CD4-positive, CD25-positive, alpha-beta regulatory T cell (primary cell): ENCODE data around the gene TM2D3. TPM values are rescaled to one million over a fixed set of nuclear protein-coding genes. Genes with fewer than 3 reads are reported as not detected.

Experiments used
- ATAC-seq, 2 donors: fragments of 150-1000 bp; cut with Tn5 transposase; one replicate each; pipeline ENCODE4 v1.10.0; 2021; ENCODE audit warnings: low read depth in 2 of 2, moderate number of reproducible peaks in 2 of 2, moderate library complexity in 1 of 2
- DNase-seq, 3 donors: peaks; one replicate each; pipeline versions ENCODE4 v3.0.0 to v3.0.0-alpha.2; 2012 to 2022; ENCODE audit warnings: mixed read lengths in 1 of 3
- H3K27ac ChIP-seq: one replicate; pipeline ENCODE4 v1.7.0; 2013; ENCODE audit warnings: mild to moderate bottlenecking, low read length; ENCODE audit not compliant: insufficient read depth, poor library complexity, severe bottlenecking
- H3K27me3 ChIP-seq: one replicate; pipeline ENCODE4 v1.7.0; 2013; ENCODE audit warnings: low read length; ENCODE audit not compliant: control insufficient read depth, insufficient read depth
- H3K36me3 ChIP-seq: one replicate; pipeline ENCODE4 v1.7.0; 2013; ENCODE audit warnings: mild to moderate bottlenecking, low read length, moderate library complexity; ENCODE audit not compliant: control insufficient read depth, insufficient read depth
- H3K4me1 ChIP-seq: 2 replicates; pipeline ENCODE4 v1.7.0; 2013; ENCODE audit warnings: mild to moderate bottlenecking, low read length; ENCODE audit not compliant: insufficient read depth, control insufficient read depth, poor library complexity, severe bottlenecking
- H3K4me3 ChIP-seq: one replicate; pipeline ENCODE4 v1.7.0; 2013; ENCODE audit warnings: low read depth, mild to moderate bottlenecking, low read length, moderate library complexity
- H3K9me3 ChIP-seq, 2 experiments: 1 replicate in 1 of 2; 2 replicates in 1 of 2; pipeline ENCODE4 v1.7.0; 2013; ENCODE audit warnings: low read length in 2 of 2, mild to moderate bottlenecking in 1 of 2, moderate library complexity in 1 of 2; ENCODE audit not compliant: control insufficient read depth in 2 of 2
- H3K27ac Mint-ChIP-seq, 3 donors: one replicate each; pipeline ENCODE4 v1.8.0; 2020 to 2022; ENCODE audit warnings: mild to moderate bottlenecking in 3 of 3, mixed read lengths in 3 of 3, moderate library complexity in 2 of 3
- H3K27me3 Mint-ChIP-seq: one replicate; pipeline ENCODE4 v1.8.0; 2022; ENCODE audit warnings: mild to moderate bottlenecking, mixed read lengths
- H3K36me3 Mint-ChIP-seq: one replicate; pipeline ENCODE4 v1.8.0; 2020; ENCODE audit warnings: mixed read lengths
- H3K4me1 Mint-ChIP-seq, 4 donors: one replicate each; pipeline ENCODE4 v1.8.0; 2020 to 2022; ENCODE audit warnings: mixed read lengths in 4 of 4, mild to moderate bottlenecking in 1 of 4
- H3K4me3 Mint-ChIP-seq, 4 donors: one replicate each; pipeline ENCODE4 v1.8.0; 2020 to 2022; ENCODE audit warnings: mild to moderate bottlenecking in 4 of 4, mixed read lengths in 4 of 4, moderate library complexity in 3 of 4
- H3K9me3 Mint-ChIP-seq, 7 donors: one replicate each; pipeline ENCODE4 v1.8.0; 2020 to 2022; ENCODE audit warnings: mixed read lengths in 7 of 7, mild to moderate bottlenecking in 3 of 7, moderate library complexity in 2 of 7
- polyA plus RNA-seq, 4 donors: library from polyadenylated mRNA; unstranded; fragments of 300-500 nt; fragmentation: Illumina TruSeq; gene quantifications; one replicate each; pipeline ENCODE4 v1.2.3, GENCODE V29; 2021
- total RNA-seq: library from RNA; stranded (reverse); gene quantifications from one replicate; pipeline ENCODE4 v1.2.3, GENCODE V29; 2022

Gene TM2D3
- total and polyA plus RNA-seq, 5 donors from 2014 or later: 30.9 to 85.4 (median 43.6) TPM

DNA sequence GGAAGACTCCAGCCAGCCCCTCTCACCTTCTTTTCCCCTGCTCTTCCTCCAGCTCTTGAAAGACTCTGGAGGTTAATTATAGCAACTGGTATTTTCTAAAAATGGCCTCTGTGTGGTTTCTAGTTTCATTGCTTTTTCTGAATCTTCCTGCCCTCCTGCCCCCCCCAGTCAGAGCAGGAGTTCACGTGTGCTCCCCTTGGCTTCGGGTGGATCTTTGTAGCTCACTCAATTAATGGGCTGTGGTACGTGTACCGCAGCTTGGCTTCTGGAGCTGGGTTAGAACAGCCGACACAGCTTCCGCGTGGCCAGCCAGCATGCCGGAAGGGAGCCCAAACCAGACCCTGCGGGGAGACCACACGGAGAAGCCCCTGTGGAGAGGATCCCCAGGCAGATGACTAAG, 31.5 kb downstream of the TM2D3 start:
- ATAC-seq: no peak
- H3K27ac Mint-ChIP-seq: peak overlapping the region in 1 of 3 donors; percentile 18
- peaks cover 0 to 3% (median 0%) of the 10 kb centered on the region in 7 donors for H3K9me3 Mint-ChIP-seq
- H3K27me3 Mint-ChIP-seq: no peaks in the 10 kb centered on the region
- peaks cover 12 to 29% (median 22%) of the 10 kb centered on the region in 4 donors for H3K4me1 Mint-ChIP-seq
- no peak overlapping the region for H3K4me3 ChIP-seq
- H3K4me1 ChIP-seq: no peaks in the 10 kb centered on the region
- peaks cover 25% of the 10 kb centered on the region for H3K36me3 ChIP-seq
- no peaks in the 10 kb centered on the region for H3K27me3 ChIP-seq
- no peak for DNase-seq
- H3K27ac ChIP-seq: no peak overlapping the region
- no peak overlapping the region for H3K4me3 Mint-ChIP-seq
- H3K36me3 Mint-ChIP-seq: peaks cover 38% of the 10 kb centered on the region
- H3K9me3 ChIP-seq: no peaks in the 10 kb centered on the region

DNA sequence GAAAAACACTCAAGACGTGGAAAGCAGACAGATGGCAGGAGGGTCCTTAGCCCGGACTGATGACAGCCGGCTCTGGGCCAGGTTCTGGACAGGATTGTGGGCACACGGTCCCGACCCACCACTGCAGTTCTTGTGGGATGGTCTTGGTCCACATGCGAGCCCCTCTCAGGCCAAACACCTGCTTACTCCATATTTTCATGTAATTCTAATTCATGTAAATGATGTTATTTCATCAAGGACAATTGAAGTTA, 32.6 kb downstream of the TM2D3 start:
- no peak overlapping the region for H3K27ac Mint-ChIP-seq
- H3K4me1 ChIP-seq: no peaks in the 10 kb centered on the region
- no peak for DNase-seq
- H3K9me3 ChIP-seq: no peaks in the 10 kb centered on the region
- H3K27ac ChIP-seq: no peak overlapping the region
- no peaks in the 10 kb centered on the region for H3K27me3 ChIP-seq
- H3K4me1 Mint-ChIP-seq: peaks cover 12 to 23% (median 22%) of the 10 kb centered on the region in 4 donors
- no peak for ATAC-seq
- peaks cover 0 to 3% (median 0%) of the 10 kb centered on the region in 7 donors for H3K9me3 Mint-ChIP-seq
- H3K36me3 Mint-ChIP-seq: peaks cover 34% of the 10 kb centered on the region
- H3K4me3 ChIP-seq: no peak overlapping the region
- H3K27me3 Mint-ChIP-seq: no peaks in the 10 kb centered on the region
- no peak overlapping the region for H3K4me3 Mint-ChIP-seq
- peaks cover 17% of the 10 kb centered on the region for H3K36me3 ChIP-seq

DNA sequence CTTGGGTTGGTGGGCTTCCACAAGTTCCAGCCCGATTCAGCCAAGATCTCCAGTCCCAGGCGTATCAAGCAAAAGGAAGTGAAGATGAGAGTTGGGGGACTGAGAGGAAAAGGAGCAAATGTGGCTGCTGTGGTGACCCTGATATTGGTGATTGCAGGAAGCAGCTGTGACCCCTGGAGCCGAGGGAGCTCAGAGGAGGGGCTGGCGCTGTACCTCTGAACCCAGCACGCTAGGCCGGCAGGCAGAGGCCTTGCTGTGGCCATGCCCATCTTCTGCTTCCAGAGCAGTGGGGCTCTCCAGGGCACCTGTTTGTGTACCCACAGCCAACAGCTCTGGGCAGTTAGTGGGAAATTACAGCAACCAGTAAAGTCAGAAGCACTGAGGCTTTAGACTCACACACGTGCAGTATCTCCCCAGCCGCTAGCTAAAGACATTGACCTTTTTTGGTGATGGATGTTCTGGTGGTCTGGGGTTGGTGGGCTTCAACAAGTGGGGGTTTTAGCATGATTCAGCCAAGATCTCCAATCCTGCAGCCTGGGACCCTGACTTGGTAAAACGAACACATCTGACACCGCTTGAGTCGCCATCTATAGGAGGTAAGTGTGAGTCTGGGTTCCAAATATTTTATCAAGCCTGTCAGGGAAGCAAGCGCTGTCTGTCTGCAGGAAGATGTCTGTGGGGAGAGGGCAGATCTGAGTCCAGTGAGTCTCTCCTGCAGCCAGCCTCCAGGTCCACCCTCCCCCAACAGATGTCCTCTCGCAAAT, 33.1 kb downstream of the TM2D3 start:
- Histone ChIP-seq H3K27ac (no peak overlapping the region), H3K4me1 (no peaks in the 10 kb centered on the region), H3K36me3 (peaks cover 15% of the 10 kb centered on the region), H3K9me3 (no peaks in the 10 kb centered on the region), H3K27me3 (no peaks in the 10 kb centered on the region), H3K4me3 (no peak overlapping the region)
- peaks cover 0 to 3% (median 0%) of the 10 kb centered on the region in 7 donors for H3K9me3 Mint-ChIP-seq
- no peak for ATAC-seq
- H3K36me3 Mint-ChIP-seq: peaks cover 29% of the 10 kb centered on the region
- no peak overlapping the region for H3K4me3 Mint-ChIP-seq
- no peak overlapping the region for H3K27ac Mint-ChIP-seq
- DNase-seq: no peak
- no peaks in the 10 kb centered on the region for H3K27me3 Mint-ChIP-seq
- peaks cover 12 to 23% (median 19%) of the 10 kb centered on the region in 4 donors for H3K4me1 Mint-ChIP-seq

DNA sequence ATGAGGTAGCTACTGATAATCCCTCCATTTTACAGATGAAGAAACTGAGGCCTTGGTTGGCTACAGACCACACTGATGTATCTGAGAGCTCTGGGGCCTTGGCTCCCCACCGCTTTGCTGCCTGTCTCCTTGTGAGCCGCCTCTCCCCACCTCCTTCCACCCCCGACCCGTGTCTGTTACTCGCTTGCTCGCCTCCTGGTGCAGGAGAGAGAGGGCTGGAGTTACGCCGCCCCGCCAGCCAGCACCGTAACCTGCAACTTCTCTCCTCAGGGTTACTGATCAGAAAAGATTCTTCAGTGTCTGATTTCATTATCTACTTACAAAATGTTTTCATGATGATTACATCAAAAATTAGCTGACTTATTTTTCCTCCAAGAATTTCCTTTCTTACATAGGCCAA, 34.1 kb downstream of the TM2D3 start:
- no peaks in the 10 kb centered on the region for H3K9me3 Mint-ChIP-seq

DNA sequence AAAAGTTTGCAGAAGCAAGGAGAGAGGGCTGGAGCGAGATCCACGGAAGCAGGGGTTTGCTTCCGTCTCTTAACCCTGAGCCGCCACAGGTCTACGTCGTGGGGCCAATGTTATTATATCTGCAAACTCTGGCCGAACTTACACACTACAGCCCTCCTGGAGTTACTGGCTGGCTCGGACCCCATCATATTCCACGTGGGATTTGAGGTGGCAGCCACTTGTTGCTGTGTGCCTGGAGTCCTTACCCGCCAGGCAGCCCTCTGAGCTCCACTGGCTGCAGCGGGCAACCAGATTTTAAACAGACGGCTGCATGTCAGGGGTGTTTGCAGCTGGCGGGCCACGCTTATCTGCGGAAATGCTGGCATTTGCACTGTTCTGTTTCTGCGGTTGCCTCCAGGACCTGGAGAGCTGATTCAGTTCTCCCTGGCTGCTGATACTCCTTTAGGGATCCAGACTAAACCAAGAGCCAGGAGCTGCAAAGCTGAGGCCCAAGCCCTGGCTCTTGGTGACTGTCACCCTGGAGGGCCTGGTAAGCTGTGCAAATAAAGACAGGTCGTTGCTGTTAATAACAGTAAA, 34.7 kb downstream of the TM2D3 start:
- H3K4me1 ChIP-seq: no peaks in the 10 kb centered on the region
- H3K4me3 ChIP-seq: no peak overlapping the region
- no peak for DNase-seq
- no peaks in the 10 kb centered on the region for H3K9me3 Mint-ChIP-seq
- H3K27me3 Mint-ChIP-seq: no peaks in the 10 kb centered on the region
- H3K9me3 ChIP-seq: no peaks in the 10 kb centered on the region
- H3K36me3 Mint-ChIP-seq: peaks cover 18% of the 10 kb centered on the region
- H3K27ac ChIP-seq: no peak overlapping the region
- H3K4me1 Mint-ChIP-seq: peaks cover 7 to 12% (median 9%) of the 10 kb centered on the region in 4 donors
- no peak overlapping the region for H3K4me3 Mint-ChIP-seq
- ATAC-seq: no peak
- H3K27me3 ChIP-seq: no peaks in the 10 kb centered on the region
- H3K36me3 ChIP-seq: peaks cover 11% of the 10 kb centered on the region
- peak overlapping the region in 1 of 3 donors; percentile 14 for H3K27ac Mint-ChIP-seq

More for the DNA sequence above, 34.1 kb downstream of the TM2D3 start:
- Mint-ChIP-seq H3K27ac (peak overlapping the region in 1 of 3 donors; percentile 89), H3K4me1 (peaks cover 7 to 14% (median 13%) of the 10 kb centered on the region in 4 donors), H3K27me3 (no peaks in the 10 kb centered on the region), H3K36me3 (peaks cover 21% of the 10 kb centered on the region), H3K4me3 (no peak overlapping the region)
- H3K36me3 ChIP-seq: peaks cover 11% of the 10 kb centered on the region
- no peaks in the 10 kb centered on the region for H3K4me1 ChIP-seq
- no peak for ATAC-seq
- no peaks in the 10 kb centered on the region for H3K27me3 ChIP-seq
- no peak for DNase-seq
- no peaks in the 10 kb centered on the region for H3K9me3 ChIP-seq
- H3K4me3 ChIP-seq: no peak overlapping the region
- H3K27ac ChIP-seq: no peak overlapping the region

DNA sequence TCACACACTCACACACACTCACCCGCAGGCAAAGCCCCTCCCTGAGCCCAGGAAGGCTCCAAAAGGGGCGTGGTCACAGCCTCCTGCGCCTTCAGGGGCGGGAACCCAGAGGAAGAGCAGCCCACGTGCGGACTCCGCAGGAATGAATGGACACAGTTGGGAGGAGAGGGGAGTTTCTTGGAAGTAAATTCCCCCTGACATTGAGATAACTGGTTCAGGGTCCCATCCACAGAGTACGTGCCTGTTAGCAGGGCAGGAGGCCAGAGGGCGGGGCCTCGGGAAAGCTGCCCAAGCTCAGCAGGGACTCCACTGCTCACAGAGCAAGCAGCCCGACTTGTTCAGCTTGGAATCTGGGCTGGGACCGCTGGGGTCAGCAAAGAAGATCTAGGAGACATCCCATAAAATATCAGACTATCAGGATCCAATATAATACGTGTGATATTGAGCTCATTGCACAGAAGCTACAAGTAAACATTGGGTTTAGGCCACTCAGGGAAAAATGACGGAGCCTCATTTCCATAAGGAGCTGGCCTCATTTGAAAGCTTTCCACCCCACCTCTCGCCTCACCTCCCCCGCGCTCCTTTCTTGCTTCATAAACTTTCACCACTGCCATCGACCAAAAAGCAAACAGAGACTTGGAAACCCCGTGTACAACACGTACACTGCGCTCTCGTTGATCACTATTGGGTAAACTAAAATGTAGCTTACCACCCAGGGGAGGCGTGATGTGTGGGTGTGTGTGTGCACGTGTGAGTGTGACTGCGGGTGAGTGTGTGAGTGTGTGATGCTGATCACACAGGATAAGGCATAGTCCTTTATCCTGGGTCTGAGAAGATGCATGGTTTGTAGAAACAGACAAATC, 36.0 kb downstream of the TM2D3 start:
- Mint-ChIP-seq H3K9me3 (no peaks in the 10 kb centered on the region), H3K27me3 (peaks cover 4% of the 10 kb centered on the region), H3K36me3 (peaks cover 8% of the 10 kb centered on the region), H3K4me1 (peaks cover 0 to 6% (median 1%) of the 10 kb centered on the region in 4 donors), H3K27ac (peak overlapping the region in 1 of 3 donors; percentile 14), H3K4me3 (peak overlapping the region in 1 of 4 donors; percentile 43)
- Histone ChIP-seq H3K9me3 (no peaks in the 10 kb centered on the region), H3K4me1 (no peaks in the 10 kb centered on the region), H3K27ac (no peak overlapping the region), H3K27me3 (no peaks in the 10 kb centered on the region), H3K36me3 (peaks cover 5% of the 10 kb centered on the region), H3K4me3 (no peak overlapping the region)
- DNase-seq: no peak
- ATAC-seq: no peak

DNA sequence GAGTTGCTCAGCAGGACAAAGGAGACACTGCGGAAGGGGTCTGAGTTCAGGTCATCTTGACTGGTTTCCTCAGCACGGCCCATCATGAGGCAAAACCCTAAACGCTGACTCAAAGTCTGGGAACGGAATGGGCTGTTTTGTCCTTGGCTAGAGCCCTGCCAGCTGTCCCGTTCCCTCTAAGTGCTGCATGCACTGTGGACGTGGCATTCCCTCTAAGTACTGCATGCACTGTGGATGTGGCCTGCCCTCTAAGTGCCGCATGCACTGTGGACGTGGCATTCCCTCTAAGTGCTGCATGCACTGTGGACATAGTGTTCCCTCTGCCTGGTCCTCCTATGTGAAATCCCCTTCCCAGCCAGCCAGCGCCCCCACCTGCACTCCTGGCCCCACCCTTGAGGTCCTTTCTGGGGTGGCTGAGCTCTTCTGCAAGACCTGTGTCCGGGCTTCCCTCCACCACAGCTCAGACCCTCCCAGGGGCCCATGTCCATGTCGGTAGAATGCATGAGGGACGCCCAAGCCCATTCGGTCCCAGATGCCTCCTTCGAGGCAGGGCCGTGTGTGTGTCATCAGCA, 36.7 kb downstream of the TM2D3 start:
- Mint-ChIP-seq H3K9me3 (no peaks in the 10 kb centered on the region), H3K4me3 (no peak overlapping the region), H3K27ac (no peak overlapping the region), H3K27me3 (peaks cover 4% of the 10 kb centered on the region), H3K36me3 (peaks cover 8% of the 10 kb centered on the region), H3K4me1 (peaks cover 0 to 6% (median 1%) of the 10 kb centered on the region in 4 donors)
- Histone ChIP-seq H3K27me3 (no peaks in the 10 kb centered on the region), H3K9me3 (no peaks in the 10 kb centered on the region), H3K27ac (no peak overlapping the region), H3K36me3 (peaks cover under 1% of the 10 kb centered on the region), H3K4me1 (no peaks in the 10 kb centered on the region), H3K4me3 (no peak overlapping the region)
- ATAC-seq: no peak
- no peak for DNase-seq
